ENCODE results near the gene GRIA1.

Gene GRIA1

GRCh38 chr5:153745778-153746395 is 255.4 kb downstream of the GRIA1 start:
- FAIRE-seq = no peak

- no peak for FAIRE-seq
Observed at GRCh38 chr5:153746440-153746839, 256.0 kb downstream of the GRIA1 start.

- no peak for FAIRE-seq
Observed at GRCh38 chr5:153748823-153749222, 258.4 kb downstream of the GRIA1 start.

- no peak for FAIRE-seq
Observed at GRCh38 chr5:153749960-153750359, 259.5 kb downstream of the GRIA1 start.

GRCh38 chr5:153751251-153751650 is 260.8 kb downstream of the GRIA1 start:
- no peak for FAIRE-seq

- no peak for FAIRE-seq
Observed at GRCh38 chr5:153752890-153753289, 262.4 kb downstream of the GRIA1 start.

- no peak for FAIRE-seq
Observed at GRCh38 chr5:153753645-153754432, 263.4 kb downstream of the GRIA1 start.

GRCh38 chr5:153755913-153756500 is 265.5 kb downstream of the GRIA1 start:
- FAIRE-seq = no peak

- no peak for FAIRE-seq
Observed at GRCh38 chr5:153756540-153756939, 266.1 kb downstream of the GRIA1 start.

GRCh38 chr5:153765987-153766386 is 275.5 kb downstream of the GRIA1 start:
- no peak for FAIRE-seq

- no peak for FAIRE-seq
Observed at GRCh38 chr5:153767221-153768188, 277.0 kb downstream of the GRIA1 start.

GRCh38 chr5:153770066-153770465 is 279.6 kb downstream of the GRIA1 start:
- no peak for FAIRE-seq

GRCh38 chr5:153774686-153775085 is 284.2 kb downstream of the GRIA1 start:
- FAIRE-seq = no peak

- no peak for FAIRE-seq
Observed at GRCh38 chr5:153775923-153776322, 285.5 kb downstream of the GRIA1 start.

- no peak for FAIRE-seq
Observed at GRCh38 chr5:153777681-153778581, 287.5 kb downstream of the GRIA1 start.

- no peak for FAIRE-seq
Observed at GRCh38 chr5:153779836-153780235, 289.4 kb downstream of the GRIA1 start.

- FAIRE-seq = no peak
Observed at GRCh38 chr5:153780876-153781705, 290.6 kb downstream of the GRIA1 start.

GRCh38 chr5:153782589-153783361 is 292.3 kb downstream of the GRIA1 start:
- no peak for FAIRE-seq

GRCh38 chr5:153783362-153783658 is 292.8 kb downstream of the GRIA1 start:
- FAIRE-seq = no peak

- FAIRE-seq = no peak
Observed at GRCh38 chr5:153784277-153784676, 293.8 kb downstream of the GRIA1 start.
